ENCODE results near the gene UVRAG. TPM values are rescaled to one million over a fixed set of nuclear protein-coding genes. Genes with fewer than 3 reads are reported as not detected.

The UVRAG gene
- total and polyA plus RNA-seq, 2 of the 13 experiments (the other 11 are each of a cell fraction or from before 2014, with no cell fraction given) = 9.7 to 17.3 TPM

GRCh38 chr11:76071090-76071489 is 256.1 kb downstream of the UVRAG start:
- CTCF ChIA-PET (ENCODE audit: low intra/inter-chr PET ratio, low total read pairs) = no interaction called here
- TF ChIP-seq CERS6 (CRISPR knock-in tag; IDR thresholded peaks at IDR 0.05) (no peak), ZNF34 (CRISPR knock-in tag; IDR thresholded peaks at IDR 0.05; ENCODE audit: borderline replicate concordance) (no peak), ZSCAN25 (CRISPR knock-in tag; IDR thresholded peaks at IDR 0.05) (no peak), ZNF383 (CRISPR knock-in tag; IDR thresholded peaks at IDR 0.05; ENCODE audit: borderline replicate concordance) (no peak)
- Histone ChIP-seq H3K27me3 (ENCODE audit: control insufficient read depth in 1 of 2, insufficient read depth in 2 of 2, low read length in 2 of 2) (no peaks in the 10 kb centered on the region), H4K20me1 (ENCODE audit: insufficient read depth, low read length) (no peaks in the 10 kb centered on the region), H3K9me3 (ENCODE audit: low read length) (no peaks in the 10 kb centered on the region), H2AFZ (ENCODE audit: low read length) (no peak overlapping the region), H3K4me3 (replicated peaks in 1 of 3; ENCODE audit: insufficient read depth in 1 of 3, low read depth in 2 of 3, low read length in 3 of 3) (no peak overlapping the region), H3K4me1 (ENCODE audit: insufficient read depth, low read length) (no peaks in the 10 kb centered on the region), H3K9ac (ENCODE audit: insufficient read depth, low read depth, low read length) (no peak overlapping the region), H3K79me2 (ENCODE audit: insufficient read depth, low read length) (no peaks in the 10 kb centered on the region), H3K27ac (ENCODE audit: extremely low read length, insufficient read depth, low read length) (no peak overlapping the region), H3K4me2 (ENCODE audit: low read depth, low read length) (no peak overlapping the region), H3K36me3 (replicated peaks in 1 of 2; ENCODE audit: control insufficient read depth in 1 of 2, insufficient read depth in 2 of 2, low read length in 2 of 2) (peaks cover 7 to 23% of the 10 kb centered on the region in 2 experiments; a peak in 4 of 5 replicates)
- BruUV-seq (replicated peaks) = no TSS peak
- in situ Hi-C loops (cut with HindIII; ENCODE audit: extremely low pct_ligation_motif_present, low pct_unique_long_range_greater_than_20kb) = no loop called here
- DNase-seq (ENCODE audit: low spot score) (no peak), ATAC-seq (no peak), FAIRE-seq (no peak)
- intact Hi-C loops (cut with micrococcal nuclease; ENCODE audit: unreplicated experiment) = no loop called here
- POLR2A ChIA-PET = no interaction called here

- H4K20me1 ChIP-seq (ENCODE audit: insufficient read depth, low read length) = no peaks in the 10 kb centered on the region
- ATAC-seq (no peak), DNase-seq (ENCODE audit: low spot score) (no peak), FAIRE-seq (no peak)
- no TSS peak for BruUV-seq (replicated peaks)
- no peaks in the 10 kb centered on the region for H3K79me2 ChIP-seq (ENCODE audit: insufficient read depth, low read length)
- no peaks in the 10 kb centered on the region for H3K27me3 ChIP-seq (ENCODE audit: control insufficient read depth in 1 of 2, insufficient read depth in 2 of 2, low read length in 2 of 2)
- 0 out of 5 replicates have a peak, but pooled peaks cover 0 to 5% of the 10 kb centered on the region in 2 experiments for H3K36me3 ChIP-seq (replicated peaks in 1 of 2; ENCODE audit: control insufficient read depth in 1 of 2, insufficient read depth in 2 of 2, low read length in 2 of 2)
- no peaks in the 10 kb centered on the region for H3K4me1 ChIP-seq (ENCODE audit: insufficient read depth, low read length)
- no peak overlapping the region for H3K9ac ChIP-seq (ENCODE audit: insufficient read depth, low read depth, low read length)
- ChIA-PET POLR2A (no interaction called here), CTCF (ENCODE audit: low intra/inter-chr PET ratio, low total read pairs) (no interaction called here)
- intact Hi-C loops (cut with micrococcal nuclease; ENCODE audit: unreplicated experiment) = no loop called here
- H3K9me3 ChIP-seq (ENCODE audit: low read length) = no peaks in the 10 kb centered on the region
- in situ Hi-C loops (cut with HindIII; ENCODE audit: extremely low pct_ligation_motif_present, low pct_unique_long_range_greater_than_20kb) = no loop called here
- no peak for TF ChIP-seq KAT8 (CRISPR knock-in tag; IDR thresholded peaks at IDR 0.05)
- H3K27ac ChIP-seq (ENCODE audit: extremely low read length, insufficient read depth, low read length) = no peak overlapping the region
- 100% methylated on average over 1 of the region's 1 CpG for WGBS (ENCODE audit: low lambda C conversion rate)
- H3K4me2 ChIP-seq (ENCODE audit: low read depth, low read length) = no peak overlapping the region
- no peak overlapping the region for H2AFZ ChIP-seq (ENCODE audit: low read length)
- H3K4me3 ChIP-seq (replicated peaks in 1 of 3; ENCODE audit: insufficient read depth in 1 of 3, low read depth in 2 of 3, low read length in 3 of 3) = no peak overlapping the region
Measured at GRCh38 chr11:76073724-76074123, 258.7 kb downstream of the UVRAG start.

Data from HepG2 (cell line).